ENCODE measurements around the gene ZNF506.
"Not testable (repeated sequence)": the region's sequence is repeated elsewhere in the genome, so short reads cannot be mapped to it uniquely, and the experiment has no call there.

ZNF506 gene

DNA sequence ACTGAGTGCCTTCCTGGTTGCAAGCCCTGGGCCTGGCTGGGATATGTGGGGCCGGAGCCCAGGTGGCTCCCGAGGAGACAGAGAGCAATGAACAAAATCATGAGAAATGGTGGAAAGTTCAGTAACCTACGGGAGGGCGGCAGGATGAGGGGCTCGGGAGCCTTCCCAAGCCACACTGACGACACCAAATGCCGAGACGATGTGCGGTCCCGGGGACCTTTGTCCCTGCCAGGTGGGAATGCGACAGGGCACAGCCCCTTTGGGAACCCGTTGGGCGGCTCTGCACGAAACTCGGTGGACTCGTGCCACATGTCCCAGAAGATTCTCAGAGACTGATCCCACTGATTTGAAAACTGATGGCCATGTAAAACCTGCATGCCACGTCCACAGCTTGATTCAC lies 76.9 kb downstream of the ZNF506 start:
- DNase-seq (ENCODE audit: low read depth) = no peak

DNA sequence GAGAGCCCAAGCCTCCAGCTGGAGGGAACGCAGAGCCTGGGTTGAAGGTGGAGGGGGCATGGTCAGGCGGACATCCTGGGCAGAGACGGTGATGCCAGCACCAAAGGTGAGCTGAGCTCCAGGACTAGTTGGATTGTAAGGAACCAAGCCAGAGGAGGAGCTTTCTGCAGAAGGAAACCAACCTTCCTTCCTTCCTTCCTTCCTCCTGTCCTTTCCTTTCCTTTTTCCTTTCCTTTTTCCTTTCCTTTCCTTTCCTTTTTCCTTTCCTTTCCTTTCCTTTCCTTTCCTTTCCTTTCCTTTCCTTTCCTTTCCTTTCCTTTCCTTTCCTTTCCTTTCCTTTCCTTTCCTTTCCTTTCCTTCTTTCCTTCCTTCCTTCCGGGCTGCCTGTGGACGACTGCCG lies 77.6 kb downstream of the ZNF506 start:
- DNase-seq (ENCODE audit: low read depth) = not testable (repeated sequence)

DNA sequence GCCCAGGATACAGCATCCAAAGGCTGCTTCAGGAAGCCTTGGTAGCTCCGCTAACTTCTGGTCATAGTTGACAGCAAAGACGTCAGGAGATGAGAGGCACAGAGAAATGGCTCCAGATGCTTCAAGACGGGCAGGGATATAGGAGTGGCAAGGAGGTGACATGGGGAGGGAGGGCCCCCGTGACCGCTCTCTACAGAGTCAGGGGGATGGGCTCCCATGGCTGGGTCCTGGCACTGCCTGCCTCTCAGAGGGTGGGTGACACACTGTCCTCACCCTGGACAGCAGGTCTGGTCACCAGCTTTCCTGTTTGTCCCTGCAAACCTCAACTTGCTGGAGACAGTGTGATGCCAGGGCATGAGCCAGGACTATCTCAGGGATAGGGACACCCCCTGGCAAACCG lies 78.4 kb downstream of the ZNF506 start:
- no peak for DNase-seq (ENCODE audit: low read depth)

DNA sequence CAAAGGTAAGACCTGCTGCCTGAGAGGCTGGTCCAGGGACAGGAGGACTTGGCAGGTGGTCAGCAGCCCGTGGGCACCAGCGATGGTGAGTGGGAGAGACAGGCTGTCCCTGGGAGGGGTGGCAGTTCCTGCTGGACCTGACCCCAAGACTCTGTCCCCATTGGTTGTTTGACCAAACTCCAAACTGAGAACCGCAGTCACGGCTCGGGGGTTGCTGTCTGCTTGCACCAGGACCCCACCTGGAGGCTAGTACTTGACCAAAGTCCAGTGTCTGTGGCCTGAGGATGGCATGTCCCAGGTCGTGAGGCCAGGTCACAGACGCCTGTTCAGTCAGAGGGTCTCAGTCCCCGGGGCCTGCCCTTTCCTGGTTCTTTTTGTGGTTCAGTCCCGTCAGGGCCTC lies 78.8 kb downstream of the ZNF506 start:
- no peak for DNase-seq (ENCODE audit: low read depth)

Data from EH (cell line).